K562 (cell line): ENCODE results near the gene COL6A1. TPM values are rescaled to one million over a fixed set of nuclear protein-coding genes. Genes with fewer than 3 reads are reported as not detected.

Source experiments
- ATAC-seq: fragments of 200-7000 bp; cut with Tn5 transposase; 3 replicates; pipeline ENCODE4 v1.9.1; 2020; ENCODE audit warnings: moderate library complexity
- BruUV-seq: library from RNA; stranded (reverse); fragments of 400-500 nt; replicated peaks from 2 replicates; lab custom pipeline; 2021; lab: Mats Ljungman, UMichigan
- CTCF ChIA-PET: fragments of 300-600 bp; formaldehyde crosslinking; extraction: SDS; loops from one replicate; lab custom pipeline; 2021; ENCODE audit warnings: low intra/inter-chr PET ratio; lab: Yijun Ruan, JAX
- POLR2A ChIA-PET: fragments of 300-600, 350-650 bp; sonication (Branson Sonifier 250); formaldehyde crosslinking; extraction: SDS; loops from one replicate; lab custom pipeline; 2021; ENCODE audit warnings: antibody characterized with exemption, inconsistent platforms; lab: Yijun Ruan, JAX
- DNase-seq, 4 experiments: peaks; one replicate each; pipeline versions ENCODE4 v3.0.0 to v3.0.0-alpha.2; 2011 to 2018; ENCODE audit warnings: low spot score in 3 of 4, mixed read lengths in 3 of 4; ENCODE audit errors: extremely low read depth in 1 of 4
- FAIRE-seq: peaks from 2 replicates; lab custom pipeline; 2011; peaks lifted over from hg19 to GRCh38; lab: Jason Lieb, UNC
- H2AFZ ChIP-seq: 2 replicates; pipeline ENCODE4 v1.6.0; 2011; ENCODE audit warnings: low read depth, low read length, control low read depth, inconsistent platforms
- H3K27ac ChIP-seq: fragments of 200-600 bp; 3 replicates; pipeline ENCODE4 v1.8.0; 2011; ENCODE audit warnings: low read depth, mild to moderate bottlenecking, control low read depth, inconsistent platforms, low read length, moderate library complexity, mixed read lengths; ENCODE audit errors: extremely low read depth
- H3K27me3 ChIP-seq, 2 experiments: fragments of 300-600 bp in 1 of 2; 2 replicates in 1 of 2; 3 replicates in 1 of 2; pipeline versions ENCODE4 v1.6.0 to v1.8.0; 2011; ENCODE audit warnings: inconsistent platforms in 2 of 2, low read length in 2 of 2, mild to moderate bottlenecking in 1 of 2, mixed read lengths in 1 of 2, moderate library complexity in 1 of 2; ENCODE audit not compliant: control insufficient read depth in 2 of 2, insufficient read depth in 2 of 2
- H3K36me3 ChIP-seq: fragments of 300-600 bp; 3 replicates; pipeline ENCODE4 v1.8.0; 2011; ENCODE audit warnings: mild to moderate bottlenecking, low read length, inconsistent platforms; ENCODE audit not compliant: control insufficient read depth, insufficient read depth
- H3K4me1 ChIP-seq, 2 experiments: fragments of 200-600 bp in 1 of 2; replicated peaks in 1 of 2; 2 replicates in 1 of 2; 3 replicates in 1 of 2; pipeline versions ENCODE4 v1.5.1 to v1.8.0; 2011; ENCODE audit warnings: inconsistent platforms in 2 of 2, low read length in 2 of 2, mild to moderate bottlenecking in 1 of 2, mixed read lengths in 1 of 2, moderate library complexity in 1 of 2; ENCODE audit not compliant: control insufficient read depth in 2 of 2, insufficient read depth in 2 of 2
- H3K4me2 ChIP-seq: 2 replicates; pipeline ENCODE4 v1.6.1; 2011; ENCODE audit warnings: low read length, control low read depth, inconsistent platforms, mixed read lengths; ENCODE audit not compliant: insufficient read depth
- H3K4me3 ChIP-seq: fragments of 200-600 bp; sonication (generic), shearing (Covaris generic); 2 replicates; pipeline ENCODE4 v1.5.1; 2016; ENCODE audit warnings: control low read depth, inconsistent platforms
- H3K79me2 ChIP-seq: fragments of 200-600 bp; 3 replicates; pipeline ENCODE4 v1.8.0; 2011; ENCODE audit warnings: low read length, inconsistent platforms; ENCODE audit not compliant: control insufficient read depth, insufficient read depth
- H3K9ac ChIP-seq, 2 experiments: 2 replicates each; pipeline versions ENCODE4 v1.6.0 to v1.6.1; 2011; ENCODE audit warnings: low read depth in 2 of 2, low read length in 2 of 2, control low read depth in 1 of 2, inconsistent platforms in 1 of 2, mild to moderate bottlenecking in 1 of 2, mixed read lengths in 1 of 2; ENCODE audit not compliant: insufficient read depth in 1 of 2
- H3K9me1 ChIP-seq: one replicate; pipeline ENCODE4 v1.6.0; 2011; ENCODE audit warnings: inconsistent platforms, mild to moderate bottlenecking, low read length, moderate library complexity; ENCODE audit not compliant: control insufficient read depth, insufficient read depth
- H3K9me3 ChIP-seq: replicated peaks from 2 replicates; pipeline ENCODE4 v1.5.1; 2011; ENCODE audit warnings: low read depth, low read length, inconsistent platforms; ENCODE audit not compliant: control insufficient read depth, insufficient read depth
- H4K20me1 ChIP-seq: replicated peaks from 2 replicates; pipeline ENCODE4 v1.6.1; 2011; ENCODE audit warnings: low read length, inconsistent platforms, mixed read lengths; ENCODE audit not compliant: control insufficient read depth, insufficient read depth
- CBX5 ChIP-seq: IDR thresholded peaks from 2 replicates; pipeline ENCODE4 v1.6.1; 2014; ENCODE audit warnings: low read depth, borderline replicate concordance
- FUS ChIP-seq: fragments of 200-400 bp; formaldehyde crosslinking; optimal IDR thresholded peaks from 2 replicates; pipeline ENCODE3; 2017; ENCODE audit warnings: low read depth, low read length
- POLR2G ChIP-seq: fragments of 200-400 bp; formaldehyde crosslinking; IDR thresholded peaks from 2 replicates; pipeline ENCODE4 v1.6.1; 2017; ENCODE audit warnings: low read depth, mild to moderate bottlenecking, antibody characterized with exemption, low read length, moderate library complexity
- SRSF7 ChIP-seq: fragments of 200-400 bp; formaldehyde crosslinking; optimal IDR thresholded peaks from 2 replicates; pipeline ENCODE3; 2017; ENCODE audit warnings: mild to moderate bottlenecking, low read depth, low read length
- VEZF1 ChIP-seq: fragments of 200-800 bp; sonication (Bioruptor generic); IDR thresholded peaks from 2 replicates; pipeline ENCODE4 v1.6.1; 2017; ENCODE audit warnings: missing genetic modification characterization, missing compliant biosample characterization
- XRCC4 ChIP-seq: IDR thresholded peaks from one replicate; pipeline ENCODE4 v1.6.1; 2011; ENCODE audit not compliant: insufficient read depth, insufficient read length; ENCODE audit errors: extremely low read depth
- YBX1 ChIP-seq: fragments of 450-650 bp; IDR thresholded peaks from 2 replicates; pipeline ENCODE4 v1.7.1; 2016; ENCODE audit warnings: mild to moderate bottlenecking
- ZBTB40 ChIP-seq, 2 experiments: fragments of 450-650 bp in 1 of 2; sonication (generic) in 1 of 2; formaldehyde crosslinking in 1 of 2; IDR thresholded peaks; 2 replicates each; pipeline versions ENCODE4 v1.7.1 to v1.9.0; 2016 to 2022; ENCODE audit warnings: inconsistent platforms in 1 of 2, mild to moderate bottlenecking in 1 of 2, missing genetic modification reagents in 1 of 2
- ZNF174 ChIP-seq: fragments of 250-450 bp; sonication (Bioruptor Pico); IDR thresholded peaks from 2 replicates; pipeline ENCODE4 v1.4.0; 2020; ENCODE audit warnings: mild to moderate bottlenecking
- ZNF551 ChIP-seq: fragments of 250-450 bp; sonication (Bioruptor Pico); IDR thresholded peaks from 2 replicates; pipeline ENCODE4 v1.5.0; 2021; ENCODE audit warnings: mild to moderate bottlenecking, moderate library complexity
- WGBS: fragments of 100-300 bp; shearing (Covaris generic); methylation state at CpG from one replicate; pipeline ENCODE4 v1.1.6; 2016; ENCODE audit warnings: low coverage, mixed read lengths; ENCODE audit not compliant: insufficient coverage; ENCODE audit errors: missing lambda C conversion rate; 5-methylcytosine and 5-hydroxymethylcytosine counted together
- in situ Hi-C: fragments of 300-500 bp; cut with MboI; formaldehyde crosslinking; loops from 4 replicates; pipeline ENCODE4 v1.15.0; 2018; ENCODE audit warnings: inconsistent platforms, mixed read lengths
- intact Hi-C: fragments of 100-400 bp; cut with micrococcal nuclease; formaldehyde crosslinking; loops from 2 replicates; pipeline ENCODE4 v1.14.2; 2022
- polyA plus RNA-seq, 8 experiments: library from polyadenylated mRNA; depleted of rRNA in 4 of 8; stranded (reverse) in 5 of 8; unstranded in 3 of 8; fragments of >200 nt; fragmentation: Nextera tagmentation in 2 of 8; fragmentation: Illumina TruSeq in 1 of 8; extraction: Ambion mirVana in 2 of 8; extraction: Trizol in 1 of 8; gene quantifications; 2 replicates each; pipeline versions ENCODE4 v1.2.1 to v1.2.3, GENCODE V29; 2011 to 2014; ENCODE audit warnings: inconsistent platforms in 1 of 8, missing spikeins in 1 of 8
- total RNA-seq, 7 experiments: library from RNA; depleted of rRNA in 6 of 7; stranded (reverse); fragments of >200 nt in 6 of 7; fragmentation: Illumina TruSeq in 2 of 7; extraction: Trizol in 2 of 7; gene quantifications; 2 replicates each; pipeline versions ENCODE4 v1.2.1 to v1.2.3, GENCODE V29; 2011 to 2021; ENCODE audit warnings: low replicate concordance in 1 of 7

The COL6A1 gene
- total and polyA plus RNA-seq, 9 of the 15 experiments (the other 6 are each of a cell fraction or from before 2014, with no cell fraction given): 0.07 to 1.3 (median 0.14) TPM; not detected in 3

- Histone ChIP-seq H4K20me1 (no peaks in the 10 kb centered on the region; the same call in none of the 2 replicates), H3K4me1 (peaks cover 0 to 10% of the 10 kb centered on the region in 2 experiments; a peak in 2 of 5 replicates), H3K4me2 (no peak overlapping the region), H3K9me3 (no peaks in the 10 kb centered on the region), H3K27me3 (peaks cover 19 to 90% of the 10 kb centered on the region in 2 experiments), H3K9me1 (no peaks in the 10 kb centered on the region), H3K27ac (no peak overlapping the region), H3K4me3 (no peak overlapping the region), H3K9ac (no peak overlapping the region; a peak in 1 of 4 replicates), H2AFZ (no peak overlapping the region), H3K79me2 (no peaks in the 10 kb centered on the region), H3K36me3 (no peaks in the 10 kb centered on the region)
- POLR2A ChIA-PET: interaction anchor here (0.6 to 0.7 kb wide), 2 partner anchors 32 to 80 kb away, joined by 3 read pairs; no protein-coding TSS in a partner anchor
- intact Hi-C loops: no loop called here
- in situ Hi-C loops: no loop called here
- no peak for DNase-seq
- WGBS: 1% methylated on average over 32 of the region's 32 CpGs
- no TSS peak for BruUV-seq
- no peak for FAIRE-seq
- CTCF ChIA-PET: no interaction called here
- ATAC-seq: no peak
- TF ChIP-seq ZNF551 (CRISPR knock-in tag): no peak
- TF ChIP-seq CBX5: no peak
- no peak for TF ChIP-seq XRCC4
- no peak for TF ChIP-seq VEZF1 (CRISPR knock-in tag)
- TF ChIP-seq ZNF174 (CRISPR knock-in tag): no peak
- TF ChIP-seq FUS: no peak
- TF ChIP-seq YBX1: no peak
- no peak for TF ChIP-seq SRSF7
- TF ChIP-seq POLR2G: no peak
- TF ChIP-seq ZBTB40 (IDR thresholded peaks at IDR 0.05): no peak
- TF ChIP-seq ZBTB40 (CRISPR knock-in tag; IDR thresholded peaks at IDR 0.05): no peak
These were observed 39.6 kb upstream of the COL6A1 start for GRCh38 chr21:45941717-45942546.
